Measurements from ENCODE around the gene PTGDS. TPM values are rescaled to one million over a fixed set of nuclear protein-coding genes. Genes with fewer than 3 reads are reported as not detected.

Gene PTGDS
- total RNA-seq, 1 donor from 2014 or later, result not detected

- peak; percentile 20 for DNase-seq
- Mint-ChIP-seq H3K27ac (ENCODE audit: unreplicated experiment) (no peak overlapping the region), H3K4me1 (ENCODE audit: low read depth, unreplicated experiment) (peaks cover 2% of the 10 kb centered on the region), H3K9me3 (ENCODE audit: unreplicated experiment) (peaks cover 4% of the 10 kb centered on the region), H3K4me3 (ENCODE audit: unreplicated experiment) (no peak overlapping the region), H3K36me3 (ENCODE audit: unreplicated experiment) (no peaks in the 10 kb centered on the region), H3K27me3 (ENCODE audit: unreplicated experiment) (peaks cover 5% of the 10 kb centered on the region)
- no peak for TF ChIP-seq CTCF (IDR thresholded peaks at IDR 0.05; ENCODE audit: partially characterized antibody, unreplicated experiment)
Measured at GRCh38 chr9:136945333-136946227, 31.7 kb upstream of the PTGDS start.

- peaks cover 5% of the 10 kb centered on the region for H3K27me3 Mint-ChIP-seq (ENCODE audit: unreplicated experiment)
- no peak overlapping the region for H3K27ac Mint-ChIP-seq (ENCODE audit: unreplicated experiment)
- peaks cover 4% of the 10 kb centered on the region for H3K9me3 Mint-ChIP-seq (ENCODE audit: unreplicated experiment)
- no peak overlapping the region for H3K4me3 Mint-ChIP-seq (ENCODE audit: unreplicated experiment)
- peaks cover 2% of the 10 kb centered on the region for H3K4me1 Mint-ChIP-seq (ENCODE audit: low read depth, unreplicated experiment)
- DNase-seq, result peak; percentile 28
- TF ChIP-seq CTCF (IDR thresholded peaks at IDR 0.05; ENCODE audit: partially characterized antibody, unreplicated experiment), result no peak
- no peaks in the 10 kb centered on the region for H3K36me3 Mint-ChIP-seq (ENCODE audit: unreplicated experiment)
Measured at GRCh38 chr9:136946228-136947027, 30.9 kb upstream of the PTGDS start.

DNA sequence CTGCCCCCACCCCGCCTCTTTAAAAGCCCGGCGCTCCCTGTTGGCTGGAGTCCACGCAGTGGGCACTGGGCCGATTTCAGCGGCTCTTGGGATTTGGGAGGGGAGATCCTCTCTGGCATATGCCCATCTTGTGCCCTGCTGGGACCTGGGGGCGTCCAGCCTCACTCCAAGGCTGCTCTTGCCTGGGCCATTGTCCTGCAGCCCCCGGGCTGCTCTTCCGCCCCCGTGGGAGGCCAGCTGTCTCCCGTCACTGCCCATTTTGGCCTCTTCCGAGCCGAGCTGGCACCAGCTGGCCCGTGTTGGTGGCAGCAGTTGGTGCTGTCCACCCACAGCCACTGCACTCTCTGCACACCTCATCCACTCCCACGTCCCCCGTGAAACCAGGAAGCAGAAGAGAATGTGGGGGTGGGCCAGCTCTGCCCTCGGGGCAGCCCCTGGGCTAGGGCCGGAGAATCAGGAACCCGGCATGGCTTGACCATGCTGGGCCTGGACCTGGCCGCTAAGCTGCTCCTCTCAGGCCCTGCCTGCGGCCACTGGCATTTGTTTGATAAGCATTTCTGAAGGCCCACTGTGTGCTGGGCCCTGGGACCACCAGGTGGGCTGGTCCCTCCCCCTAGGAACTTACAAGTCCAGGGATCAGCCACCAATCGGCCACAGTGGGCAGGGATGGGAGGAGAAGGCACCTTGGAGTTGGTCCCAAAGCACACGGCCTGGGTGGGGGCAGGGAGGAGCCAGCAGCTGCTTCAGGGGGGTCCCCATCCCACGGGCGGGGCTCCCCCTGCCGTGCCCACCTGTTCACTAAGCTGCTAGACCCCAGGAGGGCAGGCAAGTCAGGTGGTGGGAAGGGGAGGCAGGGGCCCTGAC, 30.0 kb upstream of the PTGDS start:
- peak overlapping the region; percentile 72 for H3K27ac Mint-ChIP-seq (ENCODE audit: unreplicated experiment)

DNA sequence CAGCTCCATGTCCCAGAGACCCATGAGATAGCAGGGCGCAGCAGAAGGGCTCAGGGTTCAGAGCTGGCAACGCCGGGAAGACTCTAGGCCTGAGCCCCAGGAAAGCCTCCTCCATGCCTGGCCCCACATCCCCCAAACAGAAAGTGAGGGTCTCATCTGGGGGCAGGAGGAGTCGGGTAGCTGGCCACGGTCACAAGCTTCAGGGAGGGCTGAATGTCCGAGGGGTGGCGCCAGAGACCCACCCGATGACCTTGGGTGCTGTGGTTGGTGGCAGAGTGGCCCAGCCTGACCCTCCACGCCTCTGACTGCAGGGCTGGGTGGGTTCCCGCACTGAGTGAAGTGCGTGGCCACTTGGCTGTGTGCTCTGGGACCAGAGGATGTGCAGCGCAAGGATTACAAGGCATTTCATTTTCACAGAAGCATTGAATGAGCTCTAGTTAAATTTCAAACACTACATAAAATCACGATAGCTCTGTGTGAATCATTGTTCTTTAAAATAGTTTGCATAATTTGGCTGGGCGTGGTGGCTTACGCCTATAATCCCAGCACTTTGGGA, 29.3 kb upstream of the PTGDS start:
- no peak overlapping the region for H3K4me3 Mint-ChIP-seq (ENCODE audit: unreplicated experiment)
- no peaks in the 10 kb centered on the region for H3K36me3 Mint-ChIP-seq (ENCODE audit: unreplicated experiment)
- peaks cover 2% of the 10 kb centered on the region for H3K9me3 Mint-ChIP-seq (ENCODE audit: unreplicated experiment)
- H3K27me3 Mint-ChIP-seq (ENCODE audit: unreplicated experiment), result peaks cover 5% of the 10 kb centered on the region
- DNase-seq, result peak; percentile 77
- H3K27ac Mint-ChIP-seq (ENCODE audit: unreplicated experiment), result no peak overlapping the region
- peaks cover 2% of the 10 kb centered on the region for H3K4me1 Mint-ChIP-seq (ENCODE audit: low read depth, unreplicated experiment)
- peak; percentile 27 for TF ChIP-seq CTCF (IDR thresholded peaks at IDR 0.05; ENCODE audit: partially characterized antibody, unreplicated experiment)

More for the DNA sequence above, 30.0 kb upstream of the PTGDS start:
- DNase-seq, result peak; percentile 15
- TF ChIP-seq CTCF (IDR thresholded peaks at IDR 0.05; ENCODE audit: partially characterized antibody, unreplicated experiment), result no peak
- no peaks in the 10 kb centered on the region for H3K36me3 Mint-ChIP-seq (ENCODE audit: unreplicated experiment)
- peaks cover 5% of the 10 kb centered on the region for H3K27me3 Mint-ChIP-seq (ENCODE audit: unreplicated experiment)
- peaks cover 2% of the 10 kb centered on the region for H3K4me1 Mint-ChIP-seq (ENCODE audit: low read depth, unreplicated experiment)
- H3K9me3 Mint-ChIP-seq (ENCODE audit: unreplicated experiment), result peaks cover 4% of the 10 kb centered on the region
- H3K4me3 Mint-ChIP-seq (ENCODE audit: unreplicated experiment), result no peak overlapping the region

Measured in glutamatergic neuron (in vitro differentiated cells).